GM21515 (cell line): ENCODE data around the gene NUF2.
"Not testable (repeated sequence)": the region's sequence is repeated elsewhere in the genome, so short reads cannot be mapped to it uniquely, and the experiment has no call there.

ENCODE experiments used
- ATAC-seq: cut with Tn5 transposase; IDR thresholded peaks from one replicate; pipeline ENCODE4 v1.9.1; 2021; ENCODE audit not compliant: unreplicated experiment

NUF2 gene

DNA sequence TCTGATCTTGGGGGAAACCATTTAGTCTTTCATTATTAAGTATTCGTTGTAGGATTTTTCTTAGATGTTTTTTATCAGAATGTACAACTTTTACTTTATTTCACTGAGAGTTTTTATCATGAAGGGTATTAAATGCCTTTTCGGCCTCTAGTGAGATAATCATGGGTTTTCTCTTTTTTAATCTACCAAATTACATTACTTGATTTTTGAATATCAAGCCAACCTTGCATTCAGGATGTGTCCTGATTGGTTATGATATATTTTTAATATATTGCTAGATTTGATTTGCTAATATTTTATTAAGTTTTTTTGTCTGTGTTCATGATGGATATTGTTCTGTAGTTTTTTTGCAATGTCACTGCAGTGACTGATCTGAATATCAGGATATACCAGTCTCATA, 9.4 kb downstream of the NUF2 start:
- no peak for ATAC-seq

DNA sequence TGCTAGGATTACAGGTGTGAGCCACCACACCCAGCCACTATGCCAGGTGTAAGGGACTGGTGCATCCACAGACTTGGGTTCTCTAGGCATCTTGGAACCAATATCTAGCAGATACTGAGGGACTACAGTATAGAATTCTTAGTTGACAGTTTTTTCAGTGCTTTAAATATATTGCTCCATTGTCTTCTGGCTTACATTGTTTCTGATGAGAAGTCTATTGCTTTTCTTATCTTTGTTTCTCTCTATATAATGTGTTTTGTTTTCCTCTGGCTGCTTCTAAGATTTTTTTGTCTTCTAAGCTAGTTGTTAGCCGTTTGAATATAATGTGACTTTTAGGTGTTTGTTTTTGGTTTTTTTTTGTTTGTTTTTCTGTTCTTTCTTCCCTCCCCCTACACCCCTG, 13.5 kb downstream of the NUF2 start:
- no peak for ATAC-seq

DNA sequence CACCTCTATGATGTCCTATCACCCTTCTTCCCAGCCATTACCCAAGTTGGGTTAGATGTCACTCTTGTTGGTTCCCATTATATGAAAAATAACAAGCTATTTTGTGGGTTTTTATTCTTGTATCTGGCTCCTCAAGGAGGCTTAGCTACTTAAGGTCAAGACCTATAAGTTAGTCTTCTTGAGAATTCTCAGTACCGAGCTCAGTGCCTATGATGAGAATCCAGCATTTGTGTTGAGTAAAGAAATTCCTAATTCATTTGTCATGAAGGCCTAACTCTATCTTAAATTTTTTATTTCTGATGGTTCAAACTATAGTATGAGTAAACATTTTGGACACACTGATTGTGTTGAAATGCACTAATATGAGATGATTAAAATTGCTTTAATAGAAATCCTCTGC, 15.9 kb downstream of the NUF2 start:
- ATAC-seq = no peak

DNA sequence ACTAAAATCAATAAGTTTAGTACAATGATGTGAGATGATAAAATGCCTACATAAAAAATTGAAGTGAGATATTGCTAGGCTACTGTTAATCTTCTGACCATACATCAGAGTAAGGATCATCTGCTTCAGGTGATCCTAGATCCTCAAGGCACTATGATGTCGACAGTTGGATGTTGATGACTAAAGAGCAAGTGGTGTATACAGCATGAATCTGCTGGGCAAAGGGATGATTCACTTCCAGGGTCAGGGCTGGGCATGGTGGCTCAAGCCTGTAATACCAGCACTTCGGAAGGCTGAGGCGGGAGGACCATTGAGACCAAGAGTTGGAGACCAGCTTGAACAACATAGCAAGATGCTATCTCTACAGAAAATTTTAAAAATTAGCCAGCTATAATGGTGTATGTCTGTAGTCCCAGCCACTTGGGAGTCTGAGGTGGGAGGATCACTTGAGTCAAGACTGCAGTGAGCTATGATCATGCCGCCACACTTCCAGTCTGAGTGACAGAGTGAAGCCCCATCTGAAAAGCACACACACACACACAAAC, 24.6 kb downstream of the NUF2 start:
- ATAC-seq = no peak

DNA sequence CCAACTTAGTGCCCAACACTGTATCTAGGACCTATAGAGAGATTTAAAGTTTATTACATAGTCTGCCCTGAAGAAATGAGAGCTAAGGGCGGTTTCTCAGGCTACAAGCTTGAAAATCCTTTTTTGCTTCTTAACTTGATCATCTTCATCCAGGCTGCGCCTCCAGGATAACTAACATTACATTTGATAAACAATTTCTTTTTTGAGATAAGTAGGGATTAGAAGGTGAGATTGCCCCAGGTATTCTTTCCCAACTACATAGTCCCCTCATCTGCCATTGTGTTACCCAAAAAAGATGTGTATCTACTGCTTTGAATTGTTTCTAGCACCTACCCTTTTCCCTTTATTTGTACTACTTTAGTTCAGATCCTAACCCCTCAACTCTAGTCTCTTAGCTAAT, 25.4 kb downstream of the NUF2 start:
- ATAC-seq = no peak

DNA sequence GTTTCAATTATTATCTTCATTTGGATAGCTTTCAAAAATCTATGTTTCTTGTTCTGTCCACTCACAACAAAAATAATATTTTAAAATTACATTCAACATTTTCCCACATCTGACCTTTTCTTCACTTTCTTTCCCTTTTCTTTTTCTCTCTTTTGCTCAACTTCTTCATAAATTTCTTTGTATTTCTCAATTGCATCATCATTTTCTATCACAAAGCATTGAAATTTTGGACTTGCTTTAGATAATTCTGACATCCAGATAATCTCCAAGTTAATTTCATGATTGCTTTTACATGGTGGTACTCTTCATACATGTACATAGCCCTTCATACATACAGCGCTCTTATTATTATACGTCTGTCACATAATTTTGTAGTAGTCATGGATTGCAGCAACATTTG, 30.2 kb downstream of the NUF2 start:
- no peak for ATAC-seq

DNA sequence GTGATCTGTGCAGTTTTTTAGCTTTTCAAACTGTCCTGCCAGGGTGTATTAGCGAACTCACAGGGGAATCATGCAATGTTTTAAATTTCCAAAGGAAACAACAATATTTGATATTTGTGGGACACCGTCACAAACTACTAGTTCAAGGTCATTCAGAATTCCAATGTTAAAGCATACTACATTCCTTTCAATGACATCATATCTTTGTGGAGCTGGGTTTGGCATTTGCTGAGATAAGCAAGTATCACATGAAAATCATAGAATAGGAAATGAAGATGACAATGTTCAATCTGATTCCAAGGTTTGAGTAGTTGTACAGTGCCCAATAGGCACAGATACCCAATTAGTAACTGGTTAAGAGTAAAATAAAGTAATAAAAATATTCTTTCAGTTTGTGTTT, 35.6 kb downstream of the NUF2 start:
- ATAC-seq = no peak

DNA sequence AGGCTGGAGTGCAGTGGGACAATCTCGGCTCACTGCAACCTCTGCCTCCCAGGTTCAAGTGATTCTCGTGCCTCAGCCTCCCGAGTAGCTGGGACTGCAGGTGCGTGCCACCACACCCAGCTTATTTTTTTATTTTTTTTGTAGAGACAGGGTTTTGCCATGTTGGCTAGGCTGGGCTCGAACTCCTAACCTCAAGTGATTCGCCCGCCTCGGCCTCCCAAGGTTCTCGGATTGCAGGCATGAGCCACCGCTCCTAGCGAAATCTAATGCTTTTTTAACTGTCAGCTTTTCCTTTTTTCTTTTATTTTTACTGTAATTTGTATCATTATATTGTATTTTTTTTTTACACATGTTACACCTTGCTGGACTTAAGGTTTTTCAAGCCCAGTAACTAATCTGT, 36.4 kb downstream of the NUF2 start:
- not testable (repeated sequence) for ATAC-seq

DNA sequence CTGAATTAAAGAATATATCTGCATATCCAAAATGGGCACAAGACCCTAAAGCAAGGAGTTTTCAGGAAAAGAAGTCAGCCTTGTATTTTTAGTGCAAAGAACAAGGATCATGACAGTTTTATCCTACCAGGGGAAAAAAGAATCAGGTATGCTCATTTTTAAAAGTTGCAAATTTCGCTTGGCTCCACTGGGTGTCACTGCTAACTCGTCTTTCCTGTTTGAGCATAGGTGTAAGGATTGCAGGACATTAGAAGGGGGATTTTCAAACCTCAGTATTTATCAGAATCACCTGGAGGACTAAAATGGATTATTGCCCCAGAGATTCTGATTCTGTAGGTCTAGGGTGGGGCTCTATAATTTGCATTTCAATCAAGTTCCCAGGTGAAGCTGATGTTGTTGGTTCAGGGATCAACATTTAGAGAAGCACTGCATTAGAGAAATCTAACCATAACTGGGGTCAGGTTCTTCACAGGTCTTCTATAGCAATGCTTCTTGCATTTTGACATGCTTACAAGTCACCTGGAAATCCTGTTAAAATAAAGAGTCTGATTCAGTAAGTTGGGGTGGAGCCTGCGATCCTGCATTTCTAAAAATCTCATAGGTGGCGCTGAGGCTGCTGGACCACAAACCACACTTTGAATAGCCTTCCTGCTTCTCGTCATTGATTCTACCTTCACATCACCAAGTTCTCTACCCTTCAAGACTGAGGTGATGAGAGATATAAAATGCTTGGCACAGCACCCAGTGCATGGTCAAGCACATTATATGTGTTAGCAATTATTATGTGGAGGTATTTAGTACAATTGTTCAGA, 39.6 kb downstream of the NUF2 start:
- ATAC-seq = no peak

DNA sequence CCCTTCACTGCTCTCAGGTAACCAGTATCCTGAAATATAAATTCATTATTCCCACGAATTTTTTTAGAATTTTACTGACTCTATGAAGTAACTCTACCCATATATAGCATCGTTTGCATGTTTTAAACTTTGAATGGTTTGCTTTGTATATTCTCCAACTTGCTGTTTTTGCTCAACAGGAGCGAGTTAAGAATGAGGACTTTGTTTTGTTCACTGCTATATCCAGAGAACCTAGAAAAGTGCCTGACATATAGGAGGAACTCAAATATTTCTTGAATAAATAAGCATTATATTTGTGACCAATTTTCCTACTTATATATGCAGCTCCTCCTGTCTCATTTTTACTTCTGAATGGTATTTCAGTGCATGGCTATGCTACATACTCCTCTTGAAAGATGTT, 43.4 kb downstream of the NUF2 start:
- no peak for ATAC-seq

DNA sequence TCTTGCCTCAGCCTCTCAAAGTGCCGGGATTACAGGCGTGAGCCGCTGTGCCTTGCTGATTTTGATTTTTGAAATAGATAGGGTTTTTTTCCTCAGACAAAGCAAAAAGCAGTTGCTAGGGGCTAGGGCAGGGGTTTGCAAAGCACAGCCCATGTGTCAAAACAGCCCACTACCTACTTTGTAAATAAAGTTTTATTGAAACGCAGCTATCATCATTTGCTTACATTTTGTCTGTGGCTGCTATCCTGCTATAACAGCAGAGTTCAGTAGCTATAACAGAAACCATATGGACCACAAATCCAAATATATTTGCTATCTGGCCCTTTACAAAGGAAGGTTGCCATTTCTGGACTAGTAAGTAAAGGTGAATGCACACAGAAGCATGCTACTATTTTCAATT, 44.8 kb downstream of the NUF2 start:
- no peak for ATAC-seq

DNA sequence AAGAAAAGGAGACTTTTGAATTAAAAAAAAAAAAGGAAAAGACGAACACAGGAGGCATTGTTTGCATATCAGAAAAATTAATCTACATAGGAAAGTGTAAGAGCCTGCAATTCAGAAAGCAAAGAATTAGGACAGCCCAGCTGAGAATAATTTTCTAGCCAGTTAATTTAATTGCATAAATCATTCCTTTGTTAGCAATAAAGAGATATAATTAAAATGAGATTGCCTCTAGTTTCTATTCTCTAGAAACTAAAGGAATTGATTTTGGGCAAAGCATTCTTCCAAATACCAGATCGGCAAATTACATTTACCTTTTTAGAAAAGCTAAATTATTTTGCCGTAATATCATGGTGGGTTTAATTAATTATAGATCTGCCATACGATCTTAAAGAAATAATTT, 46.0 kb downstream of the NUF2 start:
- no peak for ATAC-seq

DNA sequence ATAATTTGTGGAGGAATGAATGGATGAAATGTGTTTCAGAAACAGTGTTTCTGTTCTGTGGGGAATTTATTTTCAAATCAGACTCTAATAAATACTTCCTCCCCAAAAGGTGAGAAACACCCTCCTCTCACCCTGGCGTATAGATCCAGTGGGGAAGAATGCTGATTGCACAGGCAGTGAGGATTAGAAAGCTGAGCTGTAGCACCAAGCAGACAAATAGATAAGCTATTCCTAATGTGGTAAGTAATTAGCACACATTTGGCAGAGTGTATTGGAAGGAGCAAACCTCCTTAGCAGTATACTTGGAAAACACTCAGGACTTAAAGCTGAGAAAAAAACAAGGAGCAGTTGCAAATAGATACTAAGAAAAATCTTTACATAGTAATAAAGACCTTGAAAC, 50.8 kb downstream of the NUF2 start:
- ATAC-seq = no peak

DNA sequence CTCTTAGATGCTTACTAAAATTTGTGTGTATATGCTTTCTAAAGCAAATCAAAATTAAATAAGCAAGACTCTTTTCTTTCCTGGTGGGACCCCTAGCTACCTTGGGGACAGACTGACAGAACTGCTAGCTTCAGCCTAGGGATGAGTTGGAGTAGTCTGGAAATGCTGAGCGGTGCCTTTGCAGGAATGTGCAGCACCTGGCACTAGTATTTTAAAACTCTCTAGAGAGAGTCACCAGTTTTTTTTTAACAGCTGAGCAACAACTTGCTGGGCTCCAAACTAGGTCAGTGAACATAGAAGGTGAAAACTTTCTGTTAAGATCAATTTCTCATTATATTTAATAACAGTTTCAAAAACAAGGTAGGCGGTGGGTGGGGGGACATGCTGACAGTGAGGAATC, 56.8 kb downstream of the NUF2 start:
- ATAC-seq = no peak

DNA sequence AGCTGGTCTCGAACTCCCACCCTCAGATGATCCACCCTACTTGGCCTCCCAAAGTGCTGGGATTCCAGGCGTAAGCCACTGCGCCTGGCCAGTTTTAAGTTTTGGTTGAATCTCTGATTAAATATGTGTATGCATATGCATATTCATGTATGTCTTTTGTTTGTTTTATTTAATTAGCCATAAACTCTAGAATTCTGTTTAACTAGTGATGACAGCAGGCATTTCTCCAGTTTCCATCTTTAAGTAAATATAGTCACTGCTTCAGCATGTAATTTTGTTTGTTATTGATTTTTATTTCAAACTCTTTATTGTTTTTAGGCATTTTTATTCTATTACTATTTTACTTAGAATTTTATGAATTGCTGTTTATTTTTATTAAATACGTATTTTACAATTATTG, 58.0 kb downstream of the NUF2 start:
- no peak for ATAC-seq

DNA sequence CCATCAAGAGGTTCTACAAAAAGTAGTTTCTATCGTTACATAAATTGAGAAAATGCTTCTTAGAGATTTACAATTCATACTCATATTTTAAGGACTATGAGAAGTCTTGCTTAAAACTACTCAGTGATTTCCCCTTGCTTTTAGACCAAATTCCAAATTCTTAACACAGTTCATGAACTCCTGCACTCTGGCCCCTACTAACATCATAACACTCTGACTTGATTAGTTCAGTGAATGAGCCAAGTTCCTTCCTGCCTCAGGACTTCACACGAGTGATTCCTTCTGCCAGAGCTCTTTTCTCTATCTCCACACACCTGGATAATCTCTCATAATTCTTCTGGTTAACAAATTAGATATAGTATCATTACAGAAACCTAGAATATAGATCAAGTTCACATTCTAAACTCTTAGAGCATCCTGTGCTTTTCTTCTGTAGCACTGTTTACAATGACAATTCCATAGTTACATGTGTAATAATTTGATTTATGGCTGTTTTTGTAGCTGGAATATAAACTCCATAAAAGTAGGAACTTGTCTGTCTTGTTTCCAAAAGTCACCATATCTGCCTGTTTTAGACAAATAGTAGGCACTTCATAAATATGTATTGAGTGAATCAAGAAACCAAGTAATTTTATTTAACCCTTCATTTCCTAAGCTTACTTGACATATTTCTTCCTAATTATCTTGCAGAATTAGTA, 59.9 kb downstream of the NUF2 start:
- ATAC-seq = no peak

DNA sequence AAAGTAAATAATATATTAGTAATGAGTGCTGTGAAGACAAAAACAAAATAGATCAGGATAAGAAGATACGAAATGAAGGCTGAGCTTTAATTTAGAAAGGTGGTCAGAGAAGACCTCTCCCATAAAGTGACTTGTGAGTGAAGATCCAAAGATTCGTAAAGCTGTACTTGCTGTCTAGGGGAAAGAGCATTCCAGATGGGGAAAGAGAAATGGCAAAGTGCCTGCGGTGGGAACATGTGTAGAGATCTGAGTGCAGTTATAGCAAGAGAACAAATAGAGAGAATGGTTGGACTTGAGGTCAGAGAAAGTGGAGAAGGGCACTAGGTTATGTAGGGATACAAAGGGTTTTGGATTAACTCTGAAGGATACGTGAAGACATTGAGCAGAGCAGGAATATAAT, 60.6 kb downstream of the NUF2 start:
- no peak for ATAC-seq

DNA sequence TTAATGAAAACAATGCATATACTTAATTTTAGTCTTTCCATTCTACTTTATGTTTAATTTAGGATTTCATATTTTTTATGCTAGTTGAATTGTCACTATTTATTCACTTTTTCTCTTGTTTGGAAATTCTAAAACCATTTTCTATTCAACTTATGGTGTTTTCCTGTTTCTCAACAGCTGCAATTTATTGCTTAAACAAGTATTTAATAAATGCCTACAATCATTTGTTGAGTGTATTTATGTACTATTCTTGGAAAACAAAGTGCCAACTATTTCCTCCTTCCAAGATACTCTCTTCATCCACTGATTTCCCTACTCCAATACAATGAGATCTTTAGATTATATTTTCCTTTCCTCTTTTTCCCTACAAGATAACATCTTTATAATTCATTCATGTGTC, 65.4 kb downstream of the NUF2 start:
- ATAC-seq = no peak

DNA sequence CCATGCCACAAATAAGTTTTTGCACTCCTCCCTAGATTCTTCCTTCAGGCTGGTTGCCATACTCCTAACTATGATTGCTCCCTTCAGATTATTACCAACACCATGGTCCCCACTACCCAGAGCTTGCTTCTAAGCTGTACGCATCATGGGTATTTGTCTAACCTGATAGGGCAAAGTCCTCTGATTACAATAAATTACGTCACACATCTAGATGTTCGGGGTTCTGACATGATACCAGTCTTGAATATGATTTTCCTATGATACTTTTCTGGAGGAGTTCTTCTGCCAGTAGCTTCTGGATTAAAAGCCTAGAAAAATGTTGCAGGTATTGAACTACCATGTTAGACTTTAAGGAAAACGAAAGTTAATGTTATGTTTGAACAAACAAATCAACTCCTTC, 67.2 kb downstream of the NUF2 start:
- no peak for ATAC-seq

DNA sequence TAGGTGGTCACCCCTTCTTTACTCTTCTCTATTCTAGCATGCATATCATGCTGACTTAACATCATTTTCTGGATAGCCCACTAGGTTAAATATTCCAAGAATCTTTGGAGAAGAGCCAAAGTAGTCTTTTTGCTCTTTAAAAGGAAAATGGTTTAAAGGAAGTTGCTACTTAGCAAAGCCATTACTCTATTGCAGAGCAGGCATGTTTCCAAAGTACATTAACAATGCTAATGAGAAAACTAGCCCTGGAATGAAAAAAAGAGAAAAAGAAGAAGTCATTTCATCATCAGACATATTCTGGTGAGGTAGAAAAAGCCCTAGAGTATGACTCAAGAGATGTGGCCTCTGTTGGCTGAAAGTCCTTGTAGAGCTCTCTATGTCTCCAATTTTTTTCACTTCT, 74.0 kb downstream of the NUF2 start:
- no peak for ATAC-seq

DNA sequence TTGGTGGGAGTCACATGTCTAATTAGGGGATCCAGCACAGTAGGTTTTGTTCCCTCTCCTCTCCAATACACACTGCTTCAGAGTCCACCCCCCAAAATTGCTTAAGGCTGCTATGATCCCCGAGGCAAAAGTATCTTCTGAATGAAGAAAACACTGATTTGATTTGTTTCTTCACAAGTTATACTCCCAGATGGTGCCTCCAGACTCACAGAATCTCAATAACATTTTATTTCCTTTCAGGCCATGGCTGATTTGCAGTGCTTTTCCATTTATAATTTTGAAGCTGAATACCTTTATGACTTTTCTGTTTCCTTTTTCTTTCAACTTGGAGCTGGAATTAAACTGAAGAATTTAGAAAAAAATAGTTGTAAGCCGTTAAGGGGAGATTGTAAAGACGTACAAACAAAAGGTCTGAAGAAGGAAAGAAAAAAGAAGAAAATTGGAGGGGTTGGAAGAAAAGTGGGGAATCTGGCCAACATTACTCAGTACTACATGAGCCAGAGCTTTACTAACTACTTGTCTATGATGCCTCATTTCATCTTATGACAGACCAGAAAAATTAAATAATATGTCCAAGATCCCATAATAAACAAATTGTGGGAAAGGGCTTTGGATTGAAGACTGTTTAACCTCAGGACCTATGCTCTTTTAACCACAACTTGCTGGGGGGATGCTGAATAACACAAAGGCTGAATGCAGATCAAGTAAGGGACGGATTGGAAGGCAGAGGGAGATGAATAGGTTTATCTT, 75.9 kb downstream of the NUF2 start:
- no peak for ATAC-seq

DNA sequence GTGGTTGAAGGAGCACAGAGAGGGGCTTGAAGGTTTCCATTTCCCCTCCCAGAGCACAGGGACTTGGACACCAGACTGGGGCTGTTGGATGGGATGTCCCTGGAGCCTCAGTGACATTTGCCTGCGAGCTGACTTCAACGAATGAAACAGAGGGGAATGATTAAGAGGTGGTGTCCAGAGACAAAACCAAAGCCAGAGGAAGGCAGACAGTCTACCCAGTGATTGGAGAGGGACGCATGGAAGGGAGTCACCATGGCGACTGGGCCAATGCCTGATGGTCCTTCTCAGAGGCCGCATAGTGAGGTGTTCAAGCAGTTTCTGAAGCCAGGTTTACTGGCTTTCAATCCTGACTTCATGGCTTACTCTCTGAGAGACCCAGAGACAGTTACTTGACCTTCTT, 77.2 kb downstream of the NUF2 start:
- ATAC-seq = no peak
